Effector CD4-positive, alpha-beta T cell (primary cell): Measurements from ENCODE around the gene TELO2.
"Not testable (repeated sequence)": the region's sequence is repeated elsewhere in the genome, so short reads cannot be mapped to it uniquely, and the experiment has no call there.

Experiments used
- DNase-seq: peaks from one replicate; pipeline ENCODE4 v3.0.0-alpha.2; 2020

TELO2 gene

DNA sequence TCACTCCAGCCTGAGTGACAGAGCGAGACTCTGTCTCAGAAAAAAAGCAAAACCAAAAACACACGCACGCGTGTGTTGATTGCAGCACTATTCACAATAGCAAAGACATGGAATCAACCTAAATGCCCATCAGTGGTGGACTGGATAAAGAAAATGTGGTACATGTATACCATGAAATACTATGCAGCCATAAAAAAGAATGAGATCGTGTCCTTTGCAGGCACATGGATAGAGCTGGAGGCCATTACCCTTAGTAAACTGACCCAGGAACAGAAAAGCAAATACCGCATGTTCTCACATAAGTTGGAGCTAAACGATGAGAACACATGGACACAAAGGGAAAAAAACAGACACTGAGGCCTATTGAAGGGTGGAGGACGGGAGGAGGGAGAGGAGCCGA lies 14.2 kb upstream of the TELO2 start:
- not testable (repeated sequence) for DNase-seq

DNA sequence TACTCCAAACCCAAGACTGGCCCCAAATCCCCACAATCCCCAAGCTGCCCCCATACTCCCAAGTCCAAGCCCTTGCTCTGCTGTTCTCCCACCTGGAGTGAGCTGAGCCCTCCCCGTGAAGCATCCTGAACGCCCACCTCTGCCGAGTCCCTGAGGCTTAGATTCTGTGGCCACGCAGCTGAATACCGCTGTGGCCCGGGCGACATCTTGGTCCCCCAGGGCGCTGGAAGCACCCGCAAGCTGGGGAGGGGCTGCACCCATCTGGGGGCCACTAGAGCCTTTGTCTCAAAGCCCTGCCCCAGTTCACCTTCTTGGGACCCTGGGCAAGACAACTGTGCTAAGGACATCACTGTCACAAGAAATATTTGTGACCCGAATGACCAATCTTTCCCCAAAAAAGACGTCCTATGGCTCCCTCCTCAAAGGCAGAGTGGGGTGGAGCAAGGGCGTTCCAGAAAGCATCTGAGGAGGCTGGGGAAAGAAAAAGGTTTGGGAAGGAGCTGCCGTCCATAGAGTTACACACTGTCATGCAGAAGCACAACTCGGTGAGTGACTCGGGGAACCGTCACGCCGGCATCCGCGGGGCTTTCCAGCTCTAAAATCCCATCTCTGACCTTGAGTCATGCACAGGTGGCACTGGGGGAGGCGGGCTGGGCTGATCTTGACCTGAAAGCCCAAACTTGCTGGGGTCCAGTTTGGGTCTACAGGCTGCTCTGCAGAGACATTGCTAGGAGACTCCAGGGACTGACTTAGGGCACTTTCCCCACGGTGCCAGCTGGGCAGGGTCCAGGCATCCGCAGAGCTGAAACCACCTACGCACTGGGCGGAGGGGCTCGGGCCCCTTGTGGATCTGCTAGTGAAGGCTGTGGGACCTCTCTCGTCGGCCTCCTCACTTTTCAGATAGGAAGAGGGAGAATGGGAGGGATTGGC lies 11.0 kb upstream of the TELO2 start:
- no peak for DNase-seq

DNA sequence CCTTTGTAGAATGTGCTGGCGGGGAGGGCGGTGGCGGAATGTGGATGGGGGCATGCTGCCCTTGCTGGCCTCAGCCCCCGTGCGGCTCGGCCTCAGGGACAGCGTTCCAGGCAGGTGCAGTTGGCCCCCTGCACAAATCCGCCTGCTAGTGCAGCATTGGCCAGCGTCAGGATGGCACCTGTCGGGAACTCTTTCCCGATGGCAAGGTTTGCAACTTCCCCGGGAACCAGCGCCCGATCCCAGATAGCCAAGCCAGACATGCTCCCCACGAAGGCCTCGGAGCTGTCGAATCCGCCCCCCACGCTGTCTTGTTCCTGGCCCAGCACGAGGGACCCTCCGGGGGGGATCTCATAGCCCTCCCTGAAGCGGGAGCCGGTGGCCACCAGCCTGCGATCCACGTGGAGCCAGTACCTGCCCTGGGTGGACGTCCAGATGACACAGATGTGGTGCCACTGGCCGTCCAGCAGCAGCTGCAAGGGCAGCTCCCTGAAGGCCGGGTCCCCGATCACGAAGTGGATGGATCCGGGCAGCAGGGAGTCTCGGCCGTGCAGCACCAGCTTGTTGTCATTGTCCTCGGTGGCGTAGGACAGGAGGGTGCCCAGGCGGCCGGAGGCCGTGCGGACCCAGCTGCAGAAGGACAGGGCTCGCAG lies 7.2 kb upstream of the TELO2 start:
- DNase-seq: no peak

DNA sequence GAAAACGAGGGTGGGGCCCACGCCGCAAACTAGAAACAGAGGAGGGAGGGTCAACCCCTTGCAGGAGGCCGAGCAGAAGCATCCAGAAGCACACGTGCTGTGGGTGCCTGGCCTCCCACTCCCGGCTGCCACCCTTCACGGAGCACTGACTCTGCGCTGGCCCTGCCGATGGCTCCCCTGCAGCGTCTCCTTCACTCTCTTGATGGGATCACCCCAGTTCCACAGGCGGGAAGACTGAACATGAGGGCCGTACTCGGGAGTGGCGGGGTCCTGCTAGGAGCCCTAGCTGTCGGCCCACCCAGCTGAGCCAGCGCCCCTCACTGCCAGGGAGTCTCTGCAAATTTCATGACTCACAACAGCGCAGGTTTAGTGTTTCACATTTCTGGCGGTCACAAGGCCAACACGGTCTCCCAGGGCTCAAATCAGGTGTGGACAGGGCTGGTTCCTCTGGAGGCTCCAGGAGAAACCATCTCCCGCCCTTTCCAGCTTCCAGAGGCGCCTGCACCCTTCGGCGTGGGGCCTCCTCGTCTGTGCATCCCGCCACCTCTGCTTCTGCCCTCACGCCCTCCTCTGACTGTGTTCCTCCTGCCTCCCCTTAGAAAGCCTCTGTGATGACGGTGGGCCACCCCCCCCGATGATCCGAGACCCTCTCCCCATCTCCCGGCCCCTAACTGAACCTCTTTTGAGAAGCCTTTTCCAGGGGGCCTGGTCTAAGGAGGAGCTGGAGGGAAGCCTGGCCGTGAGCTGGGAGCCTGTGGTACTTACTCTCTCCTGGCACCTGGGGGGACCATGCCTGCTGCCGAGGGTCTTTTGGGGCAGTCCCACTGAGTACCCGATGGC lies 6.4 kb upstream of the TELO2 start:
- no peak for DNase-seq

DNA sequence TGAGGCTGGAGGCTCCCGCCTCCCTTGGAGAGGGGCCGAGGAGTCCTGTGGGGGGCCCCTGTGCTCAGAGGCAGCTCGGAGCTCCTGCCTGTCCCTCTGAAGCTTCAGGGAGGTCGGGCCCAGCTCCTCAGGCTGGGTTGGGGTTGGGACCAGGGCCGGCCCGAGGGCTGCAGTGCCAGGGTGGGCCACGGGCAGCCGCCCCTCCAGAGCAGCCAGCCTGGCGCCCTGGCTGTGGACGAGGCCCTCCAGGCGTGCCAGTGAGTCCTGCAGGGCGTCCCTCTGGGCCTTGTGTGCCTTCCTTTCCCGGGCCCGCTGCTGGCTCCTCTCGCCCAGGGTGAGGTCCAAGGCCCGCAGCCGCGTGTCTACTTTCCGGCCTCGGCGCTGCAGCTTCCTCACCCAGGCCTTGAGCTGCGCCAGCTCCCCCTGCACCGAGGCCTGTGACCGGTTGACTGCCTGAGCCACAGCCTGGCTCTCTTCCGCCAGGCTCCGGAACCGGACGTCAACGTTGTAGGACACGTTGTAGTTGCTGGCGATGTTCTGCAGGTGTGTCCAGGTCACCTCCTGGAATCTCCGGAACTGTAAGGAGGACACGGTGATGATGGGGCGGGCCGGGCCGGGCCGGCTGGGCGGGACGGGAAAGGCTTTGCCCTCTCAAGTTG lies 5.6 kb upstream of the TELO2 start:
- no peak for DNase-seq

DNA sequence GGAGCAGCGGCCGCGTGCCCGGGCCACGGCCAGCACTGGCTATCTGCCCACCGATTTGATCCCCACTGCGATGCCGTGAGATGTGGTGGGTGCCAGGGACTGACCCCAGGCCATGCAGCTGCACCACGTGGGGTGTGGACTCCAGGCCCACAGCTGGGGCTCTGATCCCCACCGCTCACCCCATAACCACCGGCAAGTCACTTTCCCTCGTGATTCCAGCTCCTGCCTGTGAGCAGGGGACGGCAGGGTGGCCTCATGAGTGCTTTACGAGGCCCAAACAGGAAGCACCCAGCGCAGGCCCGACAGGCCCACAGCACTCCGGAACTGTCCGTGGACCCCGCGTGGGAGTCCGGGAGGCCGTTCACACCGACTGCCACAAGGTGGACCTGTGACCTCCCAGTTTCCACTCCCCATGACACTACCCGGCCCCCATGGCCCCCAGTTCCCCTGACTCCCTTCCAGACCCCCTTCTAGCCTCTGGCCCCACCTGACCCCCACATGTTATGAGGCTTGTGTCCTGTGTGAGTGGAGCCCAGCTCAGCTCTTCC lies 5.0 kb upstream of the TELO2 start:
- no peak for DNase-seq

DNA sequence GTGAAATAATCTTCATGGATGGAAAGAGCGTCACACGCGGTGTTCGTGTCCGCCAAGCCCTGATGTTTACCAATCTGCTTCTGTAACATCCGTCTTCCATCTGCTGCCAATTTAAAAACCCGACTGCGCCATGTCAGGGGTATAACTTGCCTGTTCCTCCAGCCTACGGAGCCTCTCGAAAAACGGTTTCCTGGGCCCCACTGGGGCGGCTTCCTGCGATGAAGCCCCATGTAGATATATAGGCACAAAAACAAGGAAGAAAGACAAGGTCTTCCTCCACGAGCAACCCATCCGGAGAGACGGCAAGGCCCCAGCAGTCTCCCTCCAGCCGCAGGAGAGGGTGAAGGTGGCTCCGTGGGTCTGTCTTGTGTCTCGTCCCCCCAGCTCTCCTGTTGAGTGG lies 4.5 kb upstream of the TELO2 start, which contains the start of gene PTX4:
Gene PTX4, minus strand, starts transcription at position 326 of the 400 bp plus-strand sequence. Its CDS starts 35 bp downstream, at position 291.
- no peak for DNase-seq

DNA sequence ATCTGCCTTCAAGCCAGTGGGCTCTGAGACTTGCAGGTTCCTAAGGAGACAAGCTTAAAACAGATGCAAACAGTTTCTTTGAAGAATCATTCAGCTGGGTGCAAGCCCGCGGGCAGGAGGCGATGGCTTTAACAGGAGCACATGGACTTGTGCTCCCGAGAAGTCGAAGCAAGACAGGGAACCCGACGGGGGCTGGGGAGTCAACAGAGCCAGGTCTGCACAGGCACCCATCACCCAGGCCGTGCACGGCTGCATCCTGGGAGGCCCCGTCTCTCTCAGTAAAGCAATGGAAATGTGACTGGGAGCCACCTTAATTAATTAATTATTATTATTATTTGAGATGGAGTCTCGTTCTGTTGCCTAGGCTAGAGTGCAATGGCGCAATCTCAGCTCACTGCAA lies 4.1 kb upstream of the TELO2 start:
- DNase-seq: no peak

DNA sequence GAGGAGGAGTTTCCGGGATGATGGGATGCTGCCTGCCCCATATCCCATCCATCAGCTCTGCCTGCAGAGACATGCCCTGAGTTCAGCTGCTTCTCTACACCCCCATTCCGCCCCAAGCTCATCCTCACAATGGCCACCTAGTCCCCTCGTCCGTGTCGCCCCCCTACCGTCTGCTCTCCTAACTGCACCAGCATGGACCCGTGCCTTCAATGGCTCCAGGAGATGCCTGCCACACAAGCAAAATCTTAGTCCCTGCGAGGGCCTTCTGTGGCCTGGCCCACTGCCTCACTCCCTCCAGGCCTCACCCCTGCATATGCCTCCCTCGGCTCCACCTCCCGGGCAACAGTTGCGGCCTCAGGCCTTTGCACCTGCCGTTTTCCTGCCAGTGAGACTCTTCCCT lies 1.8 kb upstream of the TELO2 start:
- DNase-seq: no peak

DNA sequence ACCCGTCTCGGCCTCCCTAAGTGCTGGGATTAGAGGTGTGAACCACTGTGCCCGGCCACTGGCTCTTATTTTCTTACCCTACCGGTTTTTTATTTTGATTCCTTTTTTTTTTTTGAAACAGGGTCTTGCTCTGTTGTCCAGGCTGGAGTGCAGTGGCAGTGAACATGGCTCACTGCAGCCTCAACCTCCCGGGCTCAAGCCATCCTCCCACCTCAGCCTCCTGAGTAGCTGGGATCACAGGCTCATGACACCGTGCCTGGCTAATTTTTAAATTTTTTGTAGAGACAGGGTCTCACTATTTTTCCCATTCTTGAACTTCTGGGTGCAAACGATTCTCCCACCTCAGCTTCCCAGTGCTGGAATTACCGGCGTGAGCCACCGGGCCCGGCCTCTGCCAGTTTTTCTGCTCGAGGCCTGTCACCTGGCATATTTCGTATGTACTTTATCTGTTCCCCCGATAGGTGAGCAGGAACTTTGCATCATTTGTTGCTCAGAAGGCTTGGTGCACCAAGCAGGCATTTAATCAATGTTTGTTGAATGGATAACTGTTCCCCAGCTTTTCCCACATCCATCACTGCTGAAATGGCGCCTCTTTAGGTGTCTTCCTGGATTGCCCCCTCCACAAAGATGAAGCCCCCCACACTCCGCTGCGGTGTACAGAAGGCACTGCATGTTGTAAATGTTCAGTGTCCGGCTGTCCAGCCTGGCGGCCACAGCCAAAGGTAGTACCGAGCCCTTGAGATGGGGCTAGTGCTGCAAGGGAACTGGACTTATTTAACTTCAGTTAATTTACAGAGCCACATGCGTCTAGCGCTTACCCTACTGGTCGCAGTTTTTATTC lies 858 bp upstream of the TELO2 start:
- no peak for DNase-seq

DNA sequence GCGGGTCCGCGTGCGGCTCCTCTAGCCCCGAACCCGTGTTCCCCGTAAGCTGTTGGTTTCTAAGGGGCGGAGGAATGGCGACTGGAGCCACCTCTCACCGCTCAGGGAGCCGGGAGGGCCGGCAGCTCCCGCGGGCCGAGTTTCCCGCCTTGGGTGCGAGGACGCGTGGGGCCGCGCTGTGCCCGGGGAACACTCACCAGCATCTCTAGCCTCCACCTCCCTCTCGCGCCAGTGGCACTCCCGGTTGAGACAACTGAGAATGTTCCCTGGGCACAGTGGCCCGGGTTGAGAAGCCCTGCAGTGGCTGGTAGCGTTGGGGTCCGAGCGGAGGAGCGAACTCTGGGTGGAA lies 560 bp downstream of the TELO2 start:
- no peak for DNase-seq

DNA sequence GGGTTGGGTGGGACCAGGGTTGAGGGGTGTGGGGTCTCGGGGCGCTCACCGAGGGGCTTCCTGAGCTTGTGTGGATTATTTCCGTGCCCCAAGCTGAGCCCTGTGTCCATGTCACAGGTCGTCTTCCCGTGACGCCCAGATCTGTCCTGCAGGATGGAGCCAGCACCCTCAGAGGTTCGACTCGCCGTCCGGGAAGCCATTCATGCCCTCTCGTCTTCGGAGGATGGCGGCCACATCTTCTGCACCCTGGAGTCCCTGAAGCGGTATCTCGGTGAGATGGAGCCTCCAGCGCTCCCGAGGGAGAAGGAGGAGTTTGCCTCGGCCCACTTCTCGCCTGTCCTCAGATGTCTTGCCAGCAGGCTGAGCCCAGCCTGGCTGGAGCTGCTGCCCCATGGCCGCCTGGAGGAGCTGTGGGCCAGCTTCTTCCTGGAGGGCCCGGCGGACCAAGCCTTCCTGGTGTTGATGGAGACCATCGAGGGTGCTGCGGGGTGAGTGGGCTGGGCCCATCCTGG lies 1.0 kb downstream of the TELO2 start:
- no peak for DNase-seq

DNA sequence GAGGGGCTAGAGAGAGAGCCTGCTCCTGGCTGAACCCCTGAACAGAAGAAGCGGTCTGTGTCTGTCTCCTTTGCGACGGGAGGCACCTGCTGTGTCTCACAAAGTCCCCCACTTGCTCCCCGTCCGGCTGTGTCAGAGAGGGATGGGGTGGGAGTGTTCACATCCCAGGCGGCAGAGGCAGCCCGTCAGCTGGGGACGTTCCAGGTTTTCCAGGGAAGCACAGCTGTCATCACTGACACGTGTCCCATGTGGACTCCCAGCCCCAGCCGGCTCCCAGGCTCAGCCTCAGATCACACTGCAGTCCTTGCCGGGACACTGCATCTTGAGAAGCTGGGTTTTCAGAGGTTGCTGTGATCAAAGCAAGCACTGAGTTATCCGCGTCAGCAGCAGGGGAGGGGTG lies 1.6 kb downstream of the TELO2 start:
- DNase-seq: no peak

DNA sequence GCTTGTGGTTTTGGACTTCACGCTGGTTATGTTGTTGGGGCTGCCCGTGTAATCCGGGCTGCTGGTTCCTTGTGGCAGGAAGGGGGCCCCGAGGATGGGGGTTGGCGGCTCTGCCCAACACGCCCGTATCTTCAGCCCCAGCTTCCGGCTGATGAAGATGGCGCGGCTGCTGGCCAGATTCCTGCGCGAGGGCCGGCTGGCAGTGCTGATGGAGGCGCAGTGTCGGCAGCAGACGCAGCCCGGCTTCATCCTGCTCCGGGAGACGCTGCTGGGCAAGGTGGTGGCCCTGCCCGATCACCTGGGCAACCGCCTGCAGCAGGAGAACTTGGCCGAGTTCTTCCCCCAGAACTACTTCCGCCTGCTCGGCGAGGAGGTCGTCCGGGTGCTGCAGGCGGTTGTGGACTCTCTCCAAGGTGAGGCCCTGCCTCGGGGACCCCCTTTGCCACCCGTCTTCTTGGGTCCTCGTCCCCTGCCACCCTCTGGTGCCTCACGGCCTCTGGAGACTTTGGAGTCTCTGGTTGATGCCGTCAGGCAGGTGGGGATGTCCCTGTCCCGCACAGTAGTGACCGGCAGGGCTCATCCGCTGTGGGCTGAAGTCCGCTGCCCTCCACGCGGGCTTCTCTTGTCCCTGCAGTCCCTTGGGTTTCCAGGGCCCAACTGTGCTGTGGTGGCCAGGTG lies 2.2 kb downstream of the TELO2 start:
- no peak for DNase-seq

DNA sequence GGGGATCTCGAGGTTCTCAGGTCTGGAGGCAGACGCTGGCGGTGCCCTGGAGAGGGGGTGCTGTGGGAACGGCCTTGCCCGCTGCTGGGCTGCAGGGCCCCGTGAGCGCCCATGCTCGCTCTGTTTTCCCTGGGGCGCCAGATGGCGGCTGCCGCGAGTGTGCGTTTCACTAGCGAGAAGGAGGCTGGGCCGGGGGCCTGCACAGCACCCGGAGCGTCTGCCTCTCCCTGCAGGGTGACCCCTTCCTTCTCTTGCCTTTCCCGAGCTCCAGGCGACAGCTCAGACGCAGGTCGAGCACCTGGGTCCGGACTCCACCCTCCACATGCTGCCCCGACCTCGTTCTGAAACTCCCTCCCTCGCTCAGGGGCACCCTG lies 2.7 kb downstream of the TELO2 start:
- no peak for DNase-seq

DNA sequence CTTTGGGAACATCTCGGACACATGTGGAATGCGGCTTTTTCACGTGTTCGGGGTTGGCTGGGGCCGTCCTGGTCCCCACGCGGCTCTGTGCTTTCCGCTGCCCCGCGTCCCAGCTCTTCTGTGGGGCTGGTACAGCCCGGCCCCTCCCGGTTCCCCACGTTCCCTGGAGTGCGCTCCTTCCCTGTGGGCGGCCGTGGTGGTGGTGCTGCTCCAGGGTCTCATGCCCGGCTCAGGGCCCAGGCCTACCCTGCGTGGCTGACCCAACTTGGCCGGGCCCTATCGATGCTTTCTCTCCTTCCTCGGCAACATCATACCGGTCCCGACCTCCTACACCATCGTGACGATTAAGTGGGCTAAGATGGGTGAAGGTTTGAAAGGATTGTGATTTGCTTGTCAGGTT lies 3.3 kb downstream of the TELO2 start:
- no peak for DNase-seq

DNA sequence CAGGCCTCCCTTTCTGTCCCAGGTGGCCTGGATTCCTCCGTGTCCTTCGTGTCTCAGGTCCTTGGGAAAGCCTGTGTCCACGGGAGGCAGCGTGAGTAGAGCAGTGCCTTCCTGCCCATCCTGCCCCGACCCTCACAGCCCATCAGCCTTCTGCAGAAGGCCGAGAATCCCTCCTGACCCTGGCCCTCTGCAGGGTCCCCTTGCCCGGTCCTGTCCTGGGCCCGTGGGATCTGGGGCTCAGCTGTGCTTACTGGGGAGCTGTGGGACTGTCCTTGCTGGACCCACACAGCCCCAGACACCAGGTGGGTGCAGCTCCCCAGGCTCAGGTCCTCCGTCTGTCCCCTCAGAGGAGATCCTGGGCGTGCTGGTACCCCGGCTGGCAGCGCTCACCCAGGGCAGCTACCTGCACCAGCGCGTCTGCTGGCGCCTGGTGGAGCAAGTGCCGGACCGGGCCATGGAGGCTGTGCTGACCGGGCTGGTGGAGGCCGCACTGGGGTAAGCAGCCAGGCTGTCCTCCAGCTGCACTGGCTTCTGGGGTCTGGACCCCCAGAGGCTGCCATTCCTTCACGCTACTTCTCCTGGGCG lies 3.9 kb downstream of the TELO2 start:
- DNase-seq: no peak

DNA sequence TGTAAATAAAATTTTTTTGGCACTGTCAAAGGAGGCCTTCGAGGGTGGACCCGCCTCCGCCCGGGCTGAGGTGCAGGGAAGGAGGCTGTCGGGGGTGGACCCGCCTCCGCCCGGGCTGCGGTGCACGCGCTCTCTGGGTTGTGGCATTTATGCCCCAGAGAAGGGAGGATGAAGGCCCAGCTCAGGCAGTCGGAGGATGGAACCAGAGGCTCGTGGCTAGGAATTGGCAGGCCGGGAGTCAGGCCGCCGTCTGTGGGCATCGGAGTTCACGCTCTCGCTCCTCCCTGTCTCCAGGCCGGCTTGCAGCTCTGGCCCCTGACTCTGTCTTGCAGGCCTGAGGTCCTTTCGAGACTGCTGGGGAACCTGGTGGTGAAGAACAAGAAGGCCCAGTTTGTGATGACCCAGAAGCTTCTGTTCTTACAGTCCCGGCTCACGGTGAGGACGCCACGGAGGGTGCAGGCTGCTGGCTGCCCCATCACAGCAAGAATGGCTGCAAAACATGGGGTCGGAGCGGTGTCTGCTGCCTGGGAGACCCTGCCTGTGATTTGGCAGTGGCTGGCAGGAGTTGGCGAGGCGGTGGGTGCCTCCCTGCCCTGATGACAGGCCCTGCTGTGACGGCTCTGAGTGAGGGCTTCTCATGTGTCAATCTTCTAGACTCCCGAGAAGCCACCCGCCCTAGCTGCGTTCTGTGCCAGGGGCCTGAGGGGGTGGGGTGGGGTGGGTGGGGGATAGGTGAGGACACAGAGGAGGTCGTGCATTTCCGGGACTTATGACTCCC lies 5.9 kb downstream of the TELO2 start:
- no peak for DNase-seq

DNA sequence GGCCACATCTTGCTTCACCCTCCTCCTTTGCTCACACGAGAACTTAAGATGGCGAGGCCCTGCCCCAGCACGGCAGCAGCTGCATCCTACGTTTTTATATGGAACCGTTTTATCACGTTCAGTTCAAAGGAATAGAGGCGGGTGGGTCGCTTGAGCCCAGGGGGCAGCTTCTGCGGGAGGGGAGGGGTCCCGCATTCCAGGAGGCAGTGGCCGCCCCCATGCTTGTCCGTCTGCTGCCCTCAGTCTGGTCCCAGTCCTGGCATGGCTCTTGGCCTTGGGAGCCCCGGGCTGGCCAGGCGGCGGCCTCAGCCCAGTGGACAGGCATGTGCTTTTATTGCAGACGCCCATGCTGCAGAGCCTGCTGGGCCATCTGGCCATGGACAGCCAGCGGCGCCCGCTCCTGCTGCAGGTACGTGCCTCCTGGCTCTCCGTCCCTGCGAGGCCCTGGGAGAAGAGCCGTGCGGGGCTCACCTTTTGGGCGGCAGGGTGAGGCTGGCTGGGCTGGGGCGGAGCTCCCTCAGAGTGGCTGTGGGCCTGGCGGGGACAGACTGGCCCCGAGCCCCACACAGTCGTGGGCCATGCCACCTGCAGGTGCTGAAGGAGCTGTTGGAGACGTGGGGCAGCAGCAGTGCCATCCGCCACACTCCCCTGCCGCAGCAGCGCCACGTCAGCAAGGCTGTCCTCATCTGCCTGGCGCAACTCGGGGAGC lies 6.8 kb downstream of the TELO2 start:
- DNase-seq: no peak
